SW 1271 (cell line): ENCODE measurements around the gene MORC2.

Experiments
- DNase-seq, 2 experiments: peaks; one replicate each; lab custom pipeline; 2025; lab: John Stamatoyannopoulos, UW

MORC2 gene

DNA sequence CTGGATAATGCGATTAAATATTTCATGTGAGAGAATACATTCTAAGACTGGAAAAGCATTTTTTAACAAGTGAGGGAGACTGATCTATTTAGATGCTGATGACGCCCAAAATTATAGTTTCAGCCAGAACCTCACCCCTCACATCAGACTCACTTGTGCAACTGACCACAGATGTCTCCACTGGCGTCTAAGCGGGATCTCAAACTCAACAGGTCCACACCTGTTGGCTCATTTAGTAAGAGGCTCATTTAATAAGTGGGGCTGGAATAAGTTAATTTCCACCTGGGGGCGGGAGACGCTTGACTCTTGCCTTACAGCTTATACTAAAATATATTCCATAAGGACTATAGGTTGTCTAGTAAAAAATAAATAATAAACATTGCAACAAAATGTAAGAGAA is 47.5 kb downstream of the MORC2 start:
- no peak for DNase-seq

DNA sequence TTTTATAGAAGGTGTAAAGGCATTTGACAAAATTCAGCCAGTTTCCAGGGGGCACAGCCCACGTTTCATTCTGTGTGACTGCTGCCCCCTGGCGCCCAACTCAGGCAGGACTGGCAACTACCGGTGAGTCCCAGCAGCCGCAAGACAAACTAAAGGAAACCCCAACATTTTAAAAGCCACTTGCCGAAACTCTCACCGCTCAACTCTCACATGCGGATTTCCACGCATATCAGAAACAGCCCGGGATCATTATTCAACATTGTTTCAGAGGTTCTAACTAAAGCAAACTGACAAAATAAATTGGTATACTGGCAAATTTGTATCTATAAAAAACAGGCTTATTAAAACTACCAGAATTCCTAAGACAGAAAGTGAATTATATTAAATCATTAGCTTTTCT is 48.2 kb downstream of the MORC2 start:
- DNase-seq: peak in 1 of 2 experiments; percentile 37

DNA sequence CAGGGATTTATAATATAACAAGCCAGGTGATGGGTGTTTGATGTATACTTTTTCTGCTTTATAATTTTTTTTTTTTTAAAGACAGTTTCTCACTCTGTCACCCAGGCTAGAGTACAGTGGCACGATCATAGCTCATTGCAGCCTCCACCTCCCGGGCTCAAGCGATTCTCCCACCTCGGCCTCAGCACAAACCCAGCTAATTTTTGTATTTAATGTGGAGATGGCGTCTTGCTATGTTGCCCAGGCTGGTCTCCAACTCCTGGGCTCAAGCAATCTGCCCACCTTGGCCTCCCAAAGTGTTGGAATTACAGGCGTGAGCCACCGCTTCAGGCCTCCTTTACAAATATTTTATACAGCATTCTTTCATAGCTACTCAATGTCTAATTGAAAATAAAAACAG is 48.6 kb downstream of the MORC2 start:
- no peak for DNase-seq

DNA sequence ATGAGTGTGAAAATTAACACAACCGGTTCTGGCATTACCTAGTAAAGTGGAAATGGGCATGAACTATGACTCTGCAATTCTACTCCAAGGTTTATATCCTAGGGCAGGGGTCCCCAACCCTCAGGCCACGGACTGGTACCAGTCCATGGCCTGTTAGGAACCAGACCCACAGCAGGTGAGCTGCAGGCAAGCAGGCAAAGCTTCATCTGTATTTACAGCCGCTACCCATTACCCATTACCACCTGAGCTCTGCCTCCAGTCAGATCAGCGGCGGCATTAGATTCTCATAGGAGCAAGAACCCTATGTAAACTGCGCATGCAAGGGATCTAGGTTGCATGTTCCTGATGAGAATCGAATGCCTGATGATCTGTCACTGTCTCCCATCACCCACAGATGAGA is 49.8 kb downstream of the MORC2 start:
- DNase-seq: no peak

DNA sequence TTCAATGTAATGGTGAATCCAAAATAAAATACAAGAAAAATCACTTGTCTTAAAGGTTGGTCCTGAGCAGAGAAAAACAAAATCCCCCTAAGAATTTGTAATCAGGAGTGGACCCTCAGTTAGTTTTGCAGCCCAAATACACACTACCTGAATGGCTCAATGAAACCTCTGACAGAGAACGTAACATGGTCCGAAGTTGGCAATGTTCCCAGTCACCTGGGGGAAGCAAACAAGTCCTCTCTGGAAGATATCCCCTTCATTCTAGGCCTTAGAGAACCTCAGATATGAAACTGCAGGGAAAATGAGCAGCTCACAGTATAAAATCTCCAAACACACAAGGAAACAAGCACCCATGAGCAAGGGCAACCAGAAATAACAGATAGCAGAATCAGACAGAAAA is 58.2 kb downstream of the MORC2 start:
- no peak for DNase-seq

DNA sequence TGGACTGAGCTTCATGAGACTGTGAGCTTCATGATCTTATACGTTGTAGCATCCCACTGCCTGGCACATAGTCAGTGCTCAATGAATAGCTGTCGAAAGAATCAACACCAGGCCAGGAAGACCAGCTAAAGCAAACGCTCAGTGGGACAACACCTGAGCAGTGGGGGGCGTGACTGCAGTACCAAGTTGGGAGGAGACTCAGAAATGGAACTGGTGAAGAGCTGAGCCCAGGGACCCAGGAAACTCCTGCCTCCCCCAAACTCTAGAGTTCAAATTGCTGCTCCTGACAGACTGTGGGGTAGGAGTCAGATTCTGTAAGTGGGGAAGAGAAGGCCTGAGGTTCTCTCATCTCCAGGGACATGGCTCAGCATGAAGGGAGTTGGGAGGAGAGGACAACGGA is 59.3 kb downstream of the MORC2 start:
- no peak for DNase-seq

DNA sequence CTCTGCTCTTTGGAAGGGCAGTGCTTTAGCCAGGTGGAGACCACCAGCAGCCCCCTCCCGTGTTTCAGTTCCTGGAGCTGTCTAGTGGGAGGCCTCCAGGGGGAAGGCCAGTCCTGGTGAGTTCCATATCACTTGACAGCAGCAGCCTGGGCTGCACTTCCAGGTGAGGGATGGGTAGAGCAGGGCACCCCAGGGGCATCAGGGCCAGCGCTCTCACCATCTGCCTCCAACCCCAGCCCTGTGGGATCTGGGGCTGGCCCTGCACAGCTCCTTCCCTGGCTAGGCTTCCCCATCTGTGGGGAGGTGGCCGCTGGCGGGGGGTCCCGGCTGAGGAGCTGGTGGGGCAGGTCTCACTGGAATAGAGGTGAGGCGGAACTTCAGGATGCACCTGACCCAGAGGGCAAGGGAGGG is 60.5 kb downstream of the MORC2 start:
- DNase-seq: no peak

DNA sequence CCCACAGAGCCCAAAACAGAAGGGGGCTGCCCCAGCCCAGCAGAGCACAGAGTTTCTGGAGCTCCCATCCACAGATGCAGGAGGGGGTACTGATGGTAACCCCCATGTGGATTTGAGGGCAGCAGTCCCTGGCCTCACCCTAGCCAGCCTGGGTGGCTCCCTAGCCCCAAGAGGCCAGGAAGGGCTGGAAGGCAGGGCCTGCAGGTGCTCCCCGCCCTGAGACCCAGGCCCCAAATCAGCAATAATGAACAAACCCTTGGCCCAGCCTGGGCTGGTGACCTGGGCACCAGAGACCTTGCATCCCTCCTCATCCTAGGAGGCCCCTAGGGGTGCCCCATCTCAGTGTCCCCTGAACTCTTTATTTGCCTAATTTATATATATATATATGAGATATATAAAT is 61.6 kb downstream of the MORC2 start:
- DNase-seq: no peak

DNA sequence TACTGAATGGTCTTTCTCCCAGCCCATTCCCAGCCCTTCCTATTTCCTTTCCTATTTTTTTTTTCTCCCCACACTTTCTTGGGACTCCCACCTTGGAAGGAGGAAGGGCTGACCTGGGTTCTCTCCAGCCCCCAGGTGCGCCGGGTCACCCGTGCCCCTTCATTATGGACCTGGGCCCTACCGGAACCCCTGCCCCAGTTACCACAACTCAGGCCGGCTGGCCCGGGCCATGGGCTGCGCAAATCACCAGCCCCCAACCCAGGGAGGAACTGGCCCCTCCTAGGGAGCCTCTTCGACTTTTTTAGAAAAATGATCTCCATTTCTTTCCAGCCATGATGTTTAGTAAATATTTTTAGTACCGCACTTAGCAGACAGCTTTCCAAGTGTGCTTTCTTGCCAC is 62.2 kb downstream of the MORC2 start:
- no peak for DNase-seq

DNA sequence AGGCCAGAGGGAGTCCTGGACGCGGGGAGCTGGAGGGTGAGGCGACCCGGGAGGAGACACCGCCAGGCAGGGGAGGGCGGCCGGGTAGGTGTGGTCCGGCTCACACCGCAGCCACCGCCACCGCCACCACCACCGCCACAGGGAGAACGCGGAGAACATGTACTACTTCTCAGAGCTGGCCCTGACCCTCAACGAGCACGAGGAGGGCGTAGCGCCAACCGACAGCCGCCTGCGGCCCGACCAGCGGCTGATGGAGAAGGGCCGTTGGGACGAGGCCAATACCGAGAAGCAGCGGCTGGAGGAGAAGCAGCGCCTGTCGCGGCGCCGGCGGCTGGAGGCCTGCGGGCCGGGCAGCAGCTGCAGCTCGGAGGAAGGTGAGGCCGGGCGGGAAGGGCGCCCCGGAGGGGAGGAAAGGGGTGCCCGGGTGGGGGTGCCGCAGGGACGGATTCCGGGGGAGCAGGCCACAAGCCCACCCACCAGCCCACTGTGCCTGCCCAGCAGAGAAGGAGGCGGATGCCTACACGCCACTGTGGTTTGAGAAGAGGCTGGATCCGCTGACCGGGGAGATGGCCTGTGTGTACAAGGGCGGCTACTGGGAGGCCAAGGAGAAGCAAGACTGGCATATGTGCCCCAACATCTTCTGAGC is 62.8 kb downstream of the MORC2 start:
- DNase-seq: no peak

DNA sequence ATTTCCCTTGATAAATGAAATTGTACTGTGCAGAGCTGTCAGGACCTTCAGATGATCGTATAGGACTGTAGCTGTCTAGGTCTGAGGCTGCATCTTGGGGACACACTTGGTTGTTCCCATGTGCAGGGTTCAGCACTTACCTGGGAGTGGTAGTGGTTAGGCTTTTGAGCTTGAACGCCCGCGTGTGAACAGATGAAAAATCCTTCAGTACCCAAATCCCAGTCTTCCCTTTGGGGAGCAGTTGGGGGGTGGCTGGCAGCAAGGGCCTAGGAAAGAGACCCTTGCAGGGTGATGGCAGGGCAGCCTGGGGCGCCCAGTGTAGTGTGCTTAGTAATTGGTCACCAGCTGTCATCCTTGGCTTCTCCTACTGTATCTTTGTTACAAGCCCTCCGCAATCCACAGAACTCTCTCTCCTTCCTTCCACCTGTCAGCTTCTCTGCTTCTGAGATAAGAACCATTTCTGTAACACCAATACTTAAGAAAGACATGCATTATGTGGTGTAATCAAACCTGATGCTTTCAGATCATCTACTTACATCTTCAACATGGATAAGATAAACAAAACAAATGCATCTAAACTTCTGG is 64.6 kb downstream of the MORC2 start:
- no peak for DNase-seq

DNA sequence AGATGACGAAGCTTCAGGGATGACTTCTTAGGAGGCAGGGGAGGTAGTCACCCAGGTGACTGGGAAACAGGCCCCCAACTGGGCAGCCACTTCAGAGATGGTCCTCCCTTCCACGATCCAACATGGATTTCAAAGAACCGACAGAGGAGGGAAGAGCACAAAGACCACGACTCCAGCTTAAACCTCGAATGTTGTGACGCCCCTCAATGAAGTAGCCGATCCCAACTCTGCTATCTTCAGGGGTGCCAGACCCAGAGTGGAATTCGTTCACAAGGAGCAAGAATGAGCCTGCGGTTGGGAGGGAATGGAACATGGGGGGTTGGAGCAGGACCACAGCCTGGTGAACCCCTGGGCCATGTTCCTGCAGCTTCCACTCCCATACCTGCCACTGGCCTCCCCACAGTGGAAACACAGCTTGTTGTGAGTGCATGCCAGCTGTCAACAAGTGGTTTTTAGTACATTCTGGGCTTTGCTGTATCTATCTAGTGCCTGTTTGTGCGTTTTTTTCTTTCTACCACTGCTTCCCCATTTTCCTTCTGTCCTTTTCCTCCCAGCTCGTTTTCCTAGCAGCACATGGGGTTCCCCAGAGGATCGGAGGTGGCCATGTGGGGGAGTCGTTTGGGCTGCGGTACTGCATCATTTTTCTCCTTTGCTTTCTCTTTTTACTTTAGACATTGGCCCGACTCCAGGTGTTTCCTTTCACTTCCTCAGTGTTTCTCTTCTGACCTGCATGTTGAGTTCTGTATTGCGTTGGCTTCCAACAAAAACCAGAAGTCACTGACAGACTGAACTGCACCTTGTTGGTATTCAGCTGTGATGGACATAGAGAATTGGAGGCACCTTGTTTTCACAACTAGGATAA is 65.8 kb downstream of the MORC2 start:
- DNase-seq: no peak

DNA sequence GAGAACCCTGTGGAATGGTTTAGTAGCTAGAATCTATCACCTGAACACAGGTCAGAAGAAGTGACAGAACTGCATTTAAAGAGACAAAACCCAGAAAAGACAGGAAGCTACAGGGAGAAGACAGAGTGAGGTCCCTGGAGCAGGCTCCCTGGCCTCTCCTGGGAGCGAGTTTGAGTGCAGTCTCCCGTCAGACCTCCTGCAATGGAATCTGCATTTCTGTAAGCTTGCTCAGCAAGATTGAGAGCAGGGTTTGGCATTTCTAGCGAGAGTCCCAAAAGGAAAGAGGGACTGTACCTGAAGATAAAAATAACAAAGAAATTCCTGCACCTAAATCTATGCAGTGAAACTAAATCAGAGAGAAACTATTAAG is 74.2 kb downstream of the MORC2 start:
- DNase-seq: no peak

DNA sequence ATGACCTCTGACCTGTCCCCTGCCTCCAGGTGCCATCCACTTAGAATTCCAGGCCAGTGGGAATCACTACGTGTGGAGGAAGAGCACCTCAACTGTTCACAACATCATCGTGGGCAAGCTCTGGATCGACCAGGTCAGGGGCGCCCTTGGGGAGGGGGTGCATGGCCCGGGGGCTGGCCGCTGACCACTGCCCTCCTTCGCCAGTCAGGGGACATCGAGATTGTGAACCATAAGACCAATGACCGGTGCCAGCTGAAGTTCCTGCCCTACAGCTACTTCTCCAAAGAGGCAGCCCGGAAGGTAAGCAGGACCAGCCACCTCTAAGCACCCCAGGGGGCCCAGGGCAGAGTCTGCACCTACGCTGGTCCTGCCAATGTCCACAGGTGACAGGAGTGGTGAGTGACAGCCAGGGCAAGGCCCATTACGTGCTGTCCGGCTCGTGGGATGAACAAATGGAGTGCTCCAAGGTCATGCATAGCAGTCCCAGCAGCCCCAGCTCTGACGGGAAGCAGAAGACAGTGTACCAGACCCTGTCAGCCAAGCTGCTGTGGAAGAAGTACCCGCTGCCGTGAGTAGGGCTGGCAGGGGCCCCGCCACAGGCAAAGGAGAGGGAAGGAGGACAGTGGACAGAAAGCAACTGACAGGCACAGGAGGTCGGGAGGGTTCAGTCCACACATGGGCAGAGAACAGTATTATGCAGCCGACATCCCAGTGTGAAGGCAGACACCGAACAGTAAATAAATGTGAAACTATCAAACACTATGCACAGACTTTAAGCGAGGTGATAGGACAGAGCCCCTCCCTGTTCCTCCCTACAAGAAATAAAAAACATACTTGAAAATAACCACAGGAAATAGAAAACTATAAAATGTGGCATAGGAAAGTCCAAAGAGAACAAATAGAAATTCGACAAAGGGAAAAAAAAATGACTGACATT is 74.9 kb downstream of the MORC2 start:
- DNase-seq: no peak

DNA sequence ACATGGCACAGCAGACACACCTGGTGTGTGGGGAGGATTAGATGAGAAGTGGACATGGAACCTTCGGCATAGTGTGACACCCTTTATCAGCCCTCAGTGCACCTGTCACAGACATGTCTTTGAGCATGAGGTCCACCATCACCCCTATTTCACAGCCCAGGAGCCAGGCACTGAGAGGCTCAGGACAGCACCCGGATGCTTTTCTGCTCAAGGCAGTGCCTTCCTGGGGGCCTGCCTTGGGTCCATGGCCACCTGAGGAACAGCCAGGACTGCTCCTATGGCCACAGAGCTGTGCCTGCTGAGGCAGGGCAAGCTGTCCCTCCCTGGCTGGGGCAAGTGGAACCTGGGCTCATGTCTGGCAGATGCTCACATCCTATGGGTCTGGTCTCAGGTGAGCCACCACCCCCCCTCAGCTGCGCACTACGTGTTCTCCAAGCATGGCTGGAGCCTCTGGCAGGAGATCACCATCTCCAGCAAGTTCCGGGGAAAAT is 75.8 kb downstream of the MORC2 start:
- no peak for DNase-seq

DNA sequence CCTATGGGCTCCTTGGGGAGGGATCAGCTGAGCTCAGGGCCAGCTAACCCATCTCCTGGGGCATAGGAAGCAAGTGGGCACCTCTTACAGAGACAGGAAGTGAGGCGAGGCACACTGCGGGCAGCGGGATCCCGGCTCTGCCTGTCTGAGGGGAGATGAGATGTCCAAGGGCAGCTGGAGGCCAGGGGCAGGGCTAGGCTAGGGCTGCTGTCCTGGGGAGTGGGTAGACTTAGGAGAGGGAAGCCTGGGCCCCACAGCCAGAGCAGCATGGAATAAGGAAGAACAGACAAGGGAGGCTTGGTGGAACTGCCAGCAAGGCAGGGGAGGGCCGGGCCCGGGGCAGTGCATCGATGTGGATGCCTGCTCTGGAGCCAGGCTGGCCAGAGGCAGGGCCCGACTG is 76.3 kb downstream of the MORC2 start:
- no peak for DNase-seq

DNA sequence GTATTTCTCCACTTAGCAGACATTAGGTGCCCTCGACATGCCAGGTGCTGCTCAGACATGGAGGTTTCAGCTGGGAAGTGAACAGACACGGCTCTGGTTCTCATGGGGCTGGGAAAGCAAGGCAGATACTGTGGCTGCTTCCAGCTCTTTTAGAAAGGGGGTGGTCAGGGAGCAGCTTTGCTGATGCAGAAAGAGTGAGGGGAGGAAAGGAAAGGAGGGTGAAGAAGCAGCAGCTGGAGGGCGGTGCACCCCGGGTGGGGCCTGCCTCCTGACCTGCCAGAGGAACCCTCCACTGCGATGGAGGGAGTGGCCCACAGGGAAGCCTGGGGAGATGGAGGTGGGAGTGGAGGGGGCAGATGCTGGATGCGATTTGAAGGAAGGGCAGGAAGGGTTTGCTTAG is 76.8 kb downstream of the MORC2 start:
- no peak for DNase-seq

DNA sequence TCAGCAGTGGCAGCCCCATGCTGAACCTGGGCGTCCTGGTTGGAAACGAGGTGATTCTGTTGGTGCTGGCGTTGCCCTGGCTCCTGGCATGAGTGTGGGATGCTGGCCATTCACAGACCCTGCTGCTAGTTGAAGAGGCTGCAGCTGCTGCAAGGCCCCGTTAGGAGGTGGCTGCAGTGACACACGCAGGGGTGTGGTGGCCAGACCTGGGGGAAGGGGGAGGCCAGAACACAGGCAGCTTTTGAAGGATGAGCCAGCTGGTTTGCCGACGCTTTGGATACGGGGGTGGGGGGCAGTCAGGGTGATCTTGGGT is 77.2 kb downstream of the MORC2 start:
- DNase-seq: no peak

DNA sequence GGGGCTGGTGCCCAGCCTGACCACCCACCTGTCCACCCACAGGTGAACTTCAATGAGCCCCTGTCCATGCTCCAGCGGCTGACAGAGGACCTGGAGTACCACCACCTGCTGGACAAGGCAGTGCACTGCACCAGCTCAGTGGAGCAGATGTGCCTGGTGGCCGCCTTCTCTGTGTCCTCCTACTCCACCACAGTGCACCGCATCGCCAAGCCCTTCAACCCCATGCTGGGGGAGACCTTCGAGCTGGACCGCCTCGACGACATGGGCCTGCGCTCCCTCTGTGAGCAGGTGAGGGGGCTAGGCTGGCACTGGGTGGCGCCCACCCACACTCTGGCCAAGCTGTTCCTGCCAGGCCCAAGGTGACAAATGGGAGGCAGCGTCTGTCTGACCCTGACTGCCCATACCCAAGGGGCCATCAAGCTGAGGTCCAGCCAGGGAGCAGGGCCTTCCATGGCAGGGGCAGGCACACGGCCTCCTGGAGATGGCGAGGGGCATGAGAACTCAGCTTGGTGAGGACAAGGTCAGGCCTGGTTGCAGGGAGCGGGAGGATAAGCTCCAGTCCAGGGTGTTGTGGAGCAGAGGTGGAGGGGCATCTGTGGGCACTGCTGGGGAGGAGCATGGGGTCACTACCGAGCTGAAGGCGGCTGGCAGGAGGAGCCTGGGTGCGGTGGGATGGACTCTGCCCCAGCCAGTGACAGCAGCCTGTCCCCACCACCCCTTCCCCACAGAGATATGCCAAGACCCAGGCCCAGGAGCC is 77.7 kb downstream of the MORC2 start:
- no peak for DNase-seq

DNA sequence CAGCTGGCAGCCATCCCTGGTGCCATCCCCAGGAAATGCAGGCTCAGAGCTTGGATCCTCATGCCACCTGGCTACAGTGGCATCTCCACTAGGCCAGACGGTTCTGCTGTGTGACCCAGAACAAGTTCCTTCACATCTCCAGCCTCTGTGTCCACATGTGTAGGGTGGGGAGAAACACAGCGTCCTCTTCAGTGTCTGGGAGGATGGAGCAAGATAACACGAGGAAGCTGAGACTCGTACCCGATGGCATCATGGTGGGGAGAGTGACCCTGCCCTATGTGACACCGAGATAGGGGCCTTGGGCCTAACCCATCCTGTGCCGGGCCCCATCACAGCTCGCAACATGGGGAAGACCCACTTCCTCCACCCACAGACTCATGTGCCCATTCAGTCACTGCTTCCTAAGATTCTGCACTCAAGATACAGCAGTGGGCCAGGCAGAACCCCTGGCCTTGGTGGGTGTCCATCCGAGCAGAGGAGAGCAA is 78.5 kb downstream of the MORC2 start:
- no peak for DNase-seq

DNA sequence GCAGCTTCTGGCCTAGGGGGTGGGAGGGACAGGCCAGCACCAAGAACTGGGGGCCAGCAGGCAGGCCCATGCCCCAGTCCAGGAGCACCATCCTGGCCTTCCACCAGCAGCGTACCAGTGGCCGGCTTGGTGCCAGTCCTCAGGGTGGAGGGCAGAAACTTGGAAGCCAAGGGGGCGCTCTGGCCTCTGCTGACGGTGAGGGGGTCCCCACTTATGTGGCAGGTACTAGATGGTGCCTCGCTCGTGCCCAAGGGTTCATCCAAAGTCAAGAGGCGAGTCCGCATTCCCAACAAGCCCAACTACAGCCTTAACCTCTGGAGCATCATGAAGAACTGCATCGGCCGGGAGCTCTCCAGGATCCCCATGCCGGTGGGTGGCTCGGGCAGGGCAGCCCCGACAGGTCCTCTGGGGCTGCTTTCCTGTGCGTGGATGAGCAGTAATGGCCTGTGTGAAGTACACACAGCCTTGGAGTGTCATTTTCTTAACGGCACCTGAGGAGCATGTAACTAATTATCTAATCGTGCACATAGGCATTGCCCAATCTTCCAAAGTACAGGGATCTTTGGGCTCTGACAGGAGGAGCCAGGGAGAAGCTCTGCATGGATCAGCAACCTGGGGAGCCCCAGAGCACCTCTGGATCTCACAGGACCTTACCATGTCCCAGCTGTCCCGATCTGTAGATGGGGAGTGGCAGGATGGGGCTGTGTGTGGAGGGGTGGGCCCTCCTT is 79.1 kb downstream of the MORC2 start:
- no peak for DNase-seq
